ENCODE measurements around the gene ZBTB46.

Gene ZBTB46

DNA sequence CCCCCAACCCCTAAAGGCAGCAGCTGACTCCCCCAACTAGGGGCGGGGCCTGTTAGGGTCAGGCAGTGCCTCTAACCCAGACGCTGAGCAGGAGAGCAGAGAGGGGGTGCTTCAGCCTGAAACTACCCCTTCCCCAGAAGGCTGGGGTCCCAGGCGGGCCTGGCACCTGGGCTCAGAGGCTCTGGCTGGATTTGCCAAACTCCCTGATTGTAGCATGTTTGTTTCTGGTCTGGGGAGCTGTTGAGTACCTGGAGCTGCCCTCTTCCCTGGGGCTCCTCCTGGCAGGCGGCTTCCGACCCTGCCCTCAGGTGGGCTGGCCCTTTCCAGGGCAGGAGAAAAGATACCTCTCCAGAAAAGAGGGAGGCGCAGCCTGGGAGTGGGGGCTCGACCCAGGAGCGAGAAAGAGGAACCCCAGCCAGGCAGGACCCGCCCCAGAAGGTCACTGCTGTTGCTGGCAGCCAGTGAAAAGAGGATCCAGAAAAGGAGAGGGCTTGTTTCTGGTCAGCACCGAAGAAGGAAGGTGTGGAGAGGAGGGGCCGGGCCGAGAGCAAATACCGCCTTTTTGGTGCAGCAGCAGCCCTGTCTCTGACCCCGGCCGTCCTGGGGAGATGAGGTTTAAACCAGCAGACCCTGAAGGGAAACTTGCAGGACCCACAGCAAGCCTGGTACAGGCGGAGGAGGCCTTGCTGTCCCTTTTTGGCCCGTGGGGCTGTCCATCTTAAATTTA, 29.4 kb upstream of the ZBTB46 start:
- H3K27ac ChIP-seq, result no peak overlapping the region
- TF ChIP-seq, protein P1, sequence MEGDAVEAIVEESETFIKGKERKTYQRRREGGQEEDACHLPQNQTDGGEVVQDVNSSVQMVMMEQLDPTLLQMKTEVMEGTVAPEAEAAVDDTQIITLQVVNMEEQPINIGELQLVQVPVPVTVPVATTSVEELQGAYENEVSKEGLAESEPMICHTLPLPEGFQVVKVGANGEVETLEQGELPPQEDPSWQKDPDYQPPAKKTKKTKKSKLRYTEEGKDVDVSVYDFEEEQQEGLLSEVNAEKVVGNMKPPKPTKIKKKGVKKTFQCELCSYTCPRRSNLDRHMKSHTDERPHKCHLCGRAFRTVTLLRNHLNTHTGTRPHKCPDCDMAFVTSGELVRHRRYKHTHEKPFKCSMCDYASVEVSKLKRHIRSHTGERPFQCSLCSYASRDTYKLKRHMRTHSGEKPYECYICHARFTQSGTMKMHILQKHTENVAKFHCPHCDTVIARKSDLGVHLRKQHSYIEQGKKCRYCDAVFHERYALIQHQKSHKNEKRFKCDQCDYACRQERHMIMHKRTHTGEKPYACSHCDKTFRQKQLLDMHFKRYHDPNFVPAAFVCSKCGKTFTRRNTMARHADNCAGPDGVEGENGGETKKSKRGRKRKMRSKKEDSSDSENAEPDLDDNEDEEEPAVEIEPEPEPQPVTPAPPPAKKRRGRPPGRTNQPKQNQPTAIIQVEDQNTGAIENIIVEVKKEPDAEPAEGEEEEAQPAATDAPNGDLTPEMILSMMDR (conservative IDR thresholded peaks at IDR 0.05), result no peak
- TF ChIP-seq ZFX (IDR thresholded peaks at IDR 0.05), result no peak

DNA sequence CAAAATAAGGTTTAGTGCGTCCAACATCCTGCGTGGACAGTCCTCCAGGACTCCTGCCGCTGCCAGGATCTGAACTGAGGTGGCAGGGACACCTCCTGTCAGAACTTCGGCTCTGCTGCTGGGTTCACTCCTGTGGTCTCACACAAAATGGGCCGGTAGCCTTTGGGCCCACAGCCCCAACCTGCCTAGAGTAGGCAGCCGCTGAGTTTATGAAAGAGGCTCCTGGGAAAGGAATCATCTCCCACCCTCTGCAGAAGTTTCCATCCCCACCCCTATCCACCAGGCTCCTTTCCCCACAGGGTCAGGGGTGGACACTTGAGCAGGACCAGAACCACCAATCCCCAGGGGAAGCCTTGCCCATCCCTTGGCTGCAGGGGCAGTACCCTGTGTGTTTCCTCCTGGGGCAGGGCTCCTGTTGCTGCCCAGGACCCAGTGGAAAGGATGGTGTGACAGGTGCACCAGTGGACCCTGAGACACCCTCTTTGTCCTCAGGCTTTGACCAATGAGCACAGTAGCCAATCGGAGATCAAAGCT, 28.2 kb upstream of the ZBTB46 start:
- no peak overlapping the region for H3K27ac ChIP-seq
- TF ChIP-seq ZFX (IDR thresholded peaks at IDR 0.05), result no peak
- TF ChIP-seq, protein P1 (conservative IDR thresholded peaks at IDR 0.05), result no peak

DNA sequence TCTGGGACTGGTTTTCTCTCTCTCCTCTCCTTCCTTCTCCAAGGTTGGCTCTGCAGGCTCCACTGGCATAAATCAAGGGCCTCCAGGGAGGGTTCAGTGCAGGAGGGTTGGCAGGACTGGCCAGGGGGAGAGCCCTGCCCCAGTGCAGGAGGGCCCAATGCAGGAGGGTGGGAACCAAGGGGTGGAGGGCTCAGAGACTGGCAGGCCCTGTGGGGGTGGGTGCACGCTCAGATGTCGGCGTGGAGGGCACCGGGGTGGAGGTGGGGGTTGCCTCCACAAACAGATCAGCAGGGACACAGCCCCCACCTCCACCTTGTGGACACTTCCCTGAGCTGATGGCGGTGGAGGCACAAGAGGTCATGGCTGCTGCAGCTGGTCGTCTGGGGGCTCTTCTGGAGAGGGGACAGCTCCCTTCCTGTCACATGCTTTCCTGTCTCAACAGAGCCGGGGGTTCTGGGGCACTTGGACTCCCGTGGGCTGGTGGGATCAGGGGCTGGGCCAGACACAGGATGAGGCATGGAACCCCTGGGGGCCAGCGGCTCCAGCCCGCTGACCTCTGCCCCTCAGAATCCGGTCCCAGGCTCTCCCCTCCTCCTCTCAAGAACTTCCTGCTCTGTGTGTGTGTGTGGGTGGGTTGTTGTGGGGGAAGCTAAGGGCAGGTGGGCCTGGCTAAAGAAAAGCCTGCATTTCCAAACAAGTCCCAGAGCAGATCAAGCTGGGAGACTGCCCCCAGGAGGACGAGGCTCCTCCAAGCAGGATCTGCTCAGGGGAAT, 27.5 kb upstream of the ZBTB46 start:
- no peak overlapping the region for H3K27ac ChIP-seq
- TF ChIP-seq, protein P1 (conservative IDR thresholded peaks at IDR 0.05), result no peak
- TF ChIP-seq ZFX (IDR thresholded peaks at IDR 0.05), result no peak

DNA sequence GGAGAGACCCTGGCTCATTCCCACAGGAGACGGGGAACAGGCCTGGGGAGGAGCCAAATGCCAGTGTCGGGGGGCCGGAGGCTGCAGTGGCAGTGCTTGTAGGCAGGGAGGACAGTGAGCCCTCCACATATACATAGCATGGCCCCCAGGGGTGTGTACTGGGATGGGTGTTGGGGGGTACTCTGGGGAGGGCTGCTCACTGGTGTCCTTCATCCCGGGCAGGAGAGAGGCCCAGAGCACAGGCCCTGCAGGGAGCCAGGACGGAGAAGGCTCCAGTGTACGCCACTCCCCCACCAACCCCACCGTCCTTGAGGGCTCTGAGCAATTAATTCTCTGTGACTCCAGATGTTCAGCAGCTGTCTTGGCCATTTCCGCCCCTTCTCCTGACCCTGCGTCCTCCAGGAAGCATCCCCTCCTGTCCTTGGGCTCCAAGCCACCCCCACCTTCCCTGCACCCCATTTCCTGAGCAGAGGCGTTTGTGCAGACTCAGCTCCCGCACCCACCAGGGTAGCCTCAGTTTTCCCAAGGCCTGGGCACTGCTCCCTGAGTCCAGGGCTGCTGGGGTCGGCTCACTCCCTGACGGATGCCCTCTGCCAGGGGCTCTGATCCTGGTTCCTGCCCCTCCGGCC, 26.8 kb upstream of the ZBTB46 start:
- TF ChIP-seq ZFX (IDR thresholded peaks at IDR 0.05), result no peak
- TF ChIP-seq, protein P1 (conservative IDR thresholded peaks at IDR 0.05), result no peak
- H3K27ac ChIP-seq, result no peak overlapping the region

DNA sequence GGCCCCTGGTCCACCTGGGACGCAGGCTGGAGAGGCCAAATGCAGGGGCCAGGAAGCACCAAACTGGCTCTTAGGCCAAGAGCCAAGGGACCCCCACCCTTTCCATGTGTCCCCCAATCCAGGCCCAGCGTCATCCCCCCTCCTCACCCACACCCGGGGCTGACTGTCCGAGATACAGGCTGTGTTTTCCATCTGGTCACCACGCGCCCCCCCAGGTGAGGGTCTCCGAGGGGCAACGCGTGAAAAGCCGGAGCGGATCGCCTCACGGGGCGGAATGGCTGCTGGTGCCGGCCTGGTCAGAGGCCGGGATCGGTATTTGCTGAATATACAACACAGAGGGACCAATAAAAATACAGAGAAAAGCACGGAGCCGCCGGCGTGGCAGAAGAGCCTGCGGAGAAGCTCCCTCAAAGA, 25.0 kb upstream of the ZBTB46 start:
- TF ChIP-seq, protein P1 (conservative IDR thresholded peaks at IDR 0.05), result no peak
- no peak for TF ChIP-seq ZFX (IDR thresholded peaks at IDR 0.05)
- no peak overlapping the region for H3K27ac ChIP-seq

DNA sequence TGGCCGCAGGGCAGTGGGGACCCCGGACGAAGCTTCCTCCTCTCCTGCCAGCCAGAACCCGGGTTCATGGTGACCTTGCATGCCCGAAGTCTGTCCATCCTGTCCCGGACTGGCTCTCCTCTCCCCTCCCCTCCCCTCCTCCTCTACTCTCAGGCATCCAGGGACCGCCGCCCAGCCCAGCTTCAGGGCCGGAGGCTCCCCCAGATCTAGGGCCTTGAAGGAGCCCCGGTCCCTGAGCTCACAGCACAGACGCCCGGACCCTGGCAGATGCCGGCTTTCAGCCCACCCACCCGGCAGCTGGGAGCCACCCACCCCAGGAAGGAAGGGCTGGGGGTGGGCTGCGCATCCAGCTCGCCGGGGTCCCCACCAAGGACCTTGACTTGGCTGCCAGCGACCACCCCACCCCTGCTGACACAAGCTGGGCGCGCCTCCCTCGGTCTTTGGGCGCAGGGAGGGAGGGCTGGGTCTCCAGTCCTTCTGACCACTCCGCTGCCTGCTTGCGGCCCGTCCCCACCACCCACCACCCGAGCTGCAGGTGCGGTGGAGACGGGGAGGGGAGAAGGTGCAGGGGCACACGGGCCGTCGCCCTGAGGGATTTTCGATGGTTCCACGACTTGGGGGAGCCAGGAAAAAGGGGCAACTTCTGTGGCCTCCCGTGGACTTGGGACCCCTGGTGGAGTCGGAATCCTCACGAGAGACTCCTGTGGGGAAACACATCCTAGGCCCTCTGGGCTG, 24.5 kb upstream of the ZBTB46 start:
- H3K27ac ChIP-seq, result no peak overlapping the region
- no peak for TF ChIP-seq ZFX (IDR thresholded peaks at IDR 0.05)
- TF ChIP-seq, protein P1 (conservative IDR thresholded peaks at IDR 0.05), result no peak

All from C4-2B (cell line).